Measurements from ENCODE around the gene DTWD2.

The DTWD2 gene

DNA sequence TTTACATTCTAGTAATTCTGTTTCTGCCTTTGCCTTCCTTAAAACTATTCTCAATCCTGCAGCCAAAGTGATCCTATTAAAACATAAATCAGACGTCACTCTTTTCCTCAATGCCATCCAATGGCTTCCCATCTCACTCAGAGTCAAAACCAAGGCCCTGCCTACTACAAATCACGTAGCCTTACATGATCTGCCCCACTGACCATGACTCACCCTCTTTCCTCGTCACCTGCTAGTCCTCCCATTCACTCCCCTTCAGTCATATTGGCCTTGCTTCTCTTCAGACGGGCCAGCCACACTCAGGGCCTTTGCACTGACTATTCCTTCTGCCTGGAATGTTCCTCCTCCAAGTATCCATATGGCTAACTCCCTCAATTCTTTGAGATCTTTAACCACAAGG lies 43.6 kb upstream of the DTWD2 start:
- DNase-seq (ENCODE audit: low read depth): peak; percentile 18
- TF ChIP-seq MYC (IDR thresholded peaks at IDR 0.05; ENCODE audit: low read depth, low read length) (no peak), POLR2A (IDR thresholded peaks at IDR 0.05; ENCODE audit: extremely low read depth, insufficient read length) (no peak)
- TF ChIP-seq, protein P1, sequence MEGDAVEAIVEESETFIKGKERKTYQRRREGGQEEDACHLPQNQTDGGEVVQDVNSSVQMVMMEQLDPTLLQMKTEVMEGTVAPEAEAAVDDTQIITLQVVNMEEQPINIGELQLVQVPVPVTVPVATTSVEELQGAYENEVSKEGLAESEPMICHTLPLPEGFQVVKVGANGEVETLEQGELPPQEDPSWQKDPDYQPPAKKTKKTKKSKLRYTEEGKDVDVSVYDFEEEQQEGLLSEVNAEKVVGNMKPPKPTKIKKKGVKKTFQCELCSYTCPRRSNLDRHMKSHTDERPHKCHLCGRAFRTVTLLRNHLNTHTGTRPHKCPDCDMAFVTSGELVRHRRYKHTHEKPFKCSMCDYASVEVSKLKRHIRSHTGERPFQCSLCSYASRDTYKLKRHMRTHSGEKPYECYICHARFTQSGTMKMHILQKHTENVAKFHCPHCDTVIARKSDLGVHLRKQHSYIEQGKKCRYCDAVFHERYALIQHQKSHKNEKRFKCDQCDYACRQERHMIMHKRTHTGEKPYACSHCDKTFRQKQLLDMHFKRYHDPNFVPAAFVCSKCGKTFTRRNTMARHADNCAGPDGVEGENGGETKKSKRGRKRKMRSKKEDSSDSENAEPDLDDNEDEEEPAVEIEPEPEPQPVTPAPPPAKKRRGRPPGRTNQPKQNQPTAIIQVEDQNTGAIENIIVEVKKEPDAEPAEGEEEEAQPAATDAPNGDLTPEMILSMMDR (IDR thresholded peaks at IDR 0.05; ENCODE audit: low read depth, low read length): no peak
- TF ChIP-seq, protein P2, sequence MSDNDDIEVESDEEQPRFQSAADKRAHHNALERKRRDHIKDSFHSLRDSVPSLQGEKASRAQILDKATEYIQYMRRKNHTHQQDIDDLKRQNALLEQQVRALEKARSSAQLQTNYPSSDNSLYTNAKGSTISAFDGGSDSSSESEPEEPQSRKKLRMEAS (IDR thresholded peaks at IDR 0.05; ENCODE audit: low read depth, low read length): no peak
- H3K4me3 ChIP-seq (ENCODE audit: low read depth, low read length): no peak overlapping the region

DNA sequence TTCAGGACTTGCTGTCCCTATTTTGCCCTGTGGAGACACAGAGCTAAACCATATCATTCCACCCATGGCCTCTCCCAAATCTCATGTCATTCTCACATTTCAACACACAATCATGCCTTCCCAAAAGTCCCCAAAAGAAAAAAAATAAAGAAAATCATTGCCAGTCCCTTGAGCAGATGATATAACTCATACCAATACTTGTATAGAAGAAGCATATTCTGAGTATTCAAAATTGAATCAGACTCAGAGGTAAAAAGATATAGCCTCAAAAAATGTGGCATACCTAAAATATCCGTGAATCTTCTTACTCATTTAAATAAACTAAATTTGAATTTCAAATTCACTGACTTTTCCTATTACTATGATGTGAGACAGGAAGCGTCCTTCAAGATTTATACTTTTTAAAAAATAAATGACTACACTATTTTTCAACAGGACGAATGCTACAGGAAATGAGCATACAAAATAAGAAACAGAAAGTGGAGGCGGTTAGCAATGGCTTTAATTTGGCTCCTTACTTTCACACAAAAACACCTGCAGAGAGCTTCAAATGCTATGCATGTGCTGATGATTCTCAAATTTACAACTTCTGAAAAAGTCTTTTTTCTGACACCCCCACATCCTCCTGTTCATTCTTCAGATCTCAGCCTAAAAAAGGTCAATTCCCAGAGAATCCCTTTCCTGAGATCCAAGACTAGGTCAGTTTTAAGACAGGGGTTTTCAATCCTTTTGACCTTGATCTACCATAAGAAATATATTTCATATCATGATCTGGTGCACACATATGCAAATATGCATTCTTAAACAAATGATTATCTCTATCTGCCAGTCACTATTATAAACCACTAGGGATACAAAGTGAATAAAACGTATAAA lies 42.9 kb upstream of the DTWD2 start:
- TF ChIP-seq POLR2A (IDR thresholded peaks at IDR 0.05; ENCODE audit: extremely low read depth, insufficient read length): no peak
- no peak for TF ChIP-seq MYC (IDR thresholded peaks at IDR 0.05; ENCODE audit: low read depth, low read length)
- TF ChIP-seq, protein P2 (IDR thresholded peaks at IDR 0.05; ENCODE audit: low read depth, low read length): no peak
- TF ChIP-seq, protein P1 (IDR thresholded peaks at IDR 0.05; ENCODE audit: low read depth, low read length): no peak
- DNase-seq (ENCODE audit: low read depth): no peak
- H3K4me3 ChIP-seq (ENCODE audit: low read depth, low read length): no peak overlapping the region

DNA sequence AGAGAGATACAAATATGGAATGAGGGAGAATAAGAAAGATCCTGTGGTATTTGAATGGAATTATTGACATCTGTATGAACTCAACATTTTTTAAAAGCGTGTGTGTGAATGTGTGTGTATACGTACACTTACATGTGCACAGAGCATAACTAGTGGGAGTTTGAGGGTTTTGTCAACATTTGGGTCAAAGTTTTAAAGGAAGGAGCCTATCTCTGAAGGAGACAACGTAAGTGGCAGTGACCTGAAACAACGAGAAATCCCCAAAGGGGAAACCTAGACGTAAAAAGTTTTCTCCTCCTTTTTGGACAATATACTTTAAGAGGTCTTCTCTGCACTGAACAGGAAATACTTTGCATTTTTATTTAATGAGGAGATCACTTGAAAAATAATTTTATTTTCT lies 40.2 kb upstream of the DTWD2 start:
- TF ChIP-seq, protein P2 (IDR thresholded peaks at IDR 0.05; ENCODE audit: low read depth, low read length): no peak
- TF ChIP-seq POLR2A (IDR thresholded peaks at IDR 0.05; ENCODE audit: extremely low read depth, insufficient read length) (no peak), MYC (IDR thresholded peaks at IDR 0.05; ENCODE audit: low read depth, low read length) (no peak)
- TF ChIP-seq, protein P1 (IDR thresholded peaks at IDR 0.05; ENCODE audit: low read depth, low read length): no peak
- no peak for DNase-seq (ENCODE audit: low read depth)
- no peak overlapping the region for H3K4me3 ChIP-seq (ENCODE audit: low read depth, low read length)

DNA sequence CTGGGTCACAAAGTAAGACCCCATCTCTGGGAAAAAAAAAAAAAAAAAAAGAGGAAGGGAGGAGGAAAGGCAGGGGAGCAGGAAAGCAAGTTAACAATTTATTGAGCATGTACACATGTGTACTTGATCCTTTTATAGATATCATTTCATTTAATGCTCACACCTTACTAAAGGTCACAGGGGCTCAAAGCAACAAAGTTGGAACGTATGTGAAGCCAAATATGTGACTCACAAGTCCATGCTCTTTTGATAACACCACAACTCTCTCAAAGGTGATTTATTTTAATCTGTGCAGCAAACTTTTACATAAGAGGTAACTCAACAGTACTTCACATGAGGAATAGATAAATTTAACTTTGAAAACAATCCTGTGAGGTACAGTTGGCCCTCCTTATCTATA lies 34.4 kb upstream of the DTWD2 start:
- H3K4me3 ChIP-seq (ENCODE audit: low read depth, low read length): no peak overlapping the region
- TF ChIP-seq, protein P1 (IDR thresholded peaks at IDR 0.05; ENCODE audit: low read depth, low read length): no peak
- TF ChIP-seq POLR2A (IDR thresholded peaks at IDR 0.05; ENCODE audit: extremely low read depth, insufficient read length): no peak
- TF ChIP-seq, protein P2 (IDR thresholded peaks at IDR 0.05; ENCODE audit: low read depth, low read length): no peak
- TF ChIP-seq MYC (IDR thresholded peaks at IDR 0.05; ENCODE audit: low read depth, low read length): no peak
- DNase-seq (ENCODE audit: low read depth): no peak

DNA sequence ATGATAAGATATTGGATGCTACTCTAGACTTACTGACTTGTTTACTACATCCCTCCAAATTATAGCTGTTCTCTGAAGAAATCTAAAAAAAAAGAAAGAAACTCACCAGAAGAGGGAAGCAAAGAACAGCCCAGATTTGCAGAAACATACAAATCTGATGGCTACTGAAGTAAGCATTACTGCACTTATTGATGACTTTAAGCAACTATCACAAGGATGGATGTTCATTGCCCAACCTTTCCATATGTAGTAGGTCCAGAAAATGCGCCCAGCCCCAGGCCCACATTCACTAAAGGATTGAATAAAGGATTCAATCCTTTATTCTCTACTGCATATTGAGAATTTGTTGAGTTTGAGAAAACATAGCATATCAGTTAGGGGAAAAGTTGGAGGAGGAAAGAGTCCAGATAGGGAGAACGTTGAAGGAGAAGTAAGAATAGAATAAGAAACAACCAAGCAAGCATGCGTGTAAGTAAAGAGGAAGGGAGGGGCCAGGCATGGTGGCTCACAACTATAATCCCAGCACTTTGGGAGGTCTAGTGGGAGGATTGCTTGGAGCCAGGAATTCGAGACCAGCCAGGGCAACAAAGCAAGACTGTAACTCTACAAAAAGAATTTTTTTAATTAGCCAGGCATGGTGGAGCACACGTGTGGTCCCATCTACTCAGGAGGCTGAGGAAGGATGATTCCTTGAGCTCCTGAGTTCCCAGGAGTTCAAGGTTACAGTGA lies 33.8 kb upstream of the DTWD2 start:
- DNase-seq (ENCODE audit: low read depth): peak; percentile 56
- no peak overlapping the region for H3K4me3 ChIP-seq (ENCODE audit: low read depth, low read length)
- no peak for TF ChIP-seq POLR2A (IDR thresholded peaks at IDR 0.05; ENCODE audit: extremely low read depth, insufficient read length)
- TF ChIP-seq, protein P1 (IDR thresholded peaks at IDR 0.05; ENCODE audit: low read depth, low read length): peak; percentile 19
